Stomach (tissue), 4 donors: ENCODE results near the gene LRRC55.

Experiments used
- EP300 ChIP-seq: sonication (generic); formaldehyde crosslinking; IDR thresholded peaks from one replicate; pipeline ENCODE4 v1.6.1; 2017; ENCODE audit warnings: antibody characterized with exemption
- POLR2A ChIP-seq, 4 donors: fragments of 450-650 bp; IDR thresholded peaks; one replicate each; pipeline ENCODE4 v1.6.1; 2016; ENCODE audit warnings: antibody characterized with exemption in 4 of 4, control low read depth in 2 of 4, mild to moderate bottlenecking in 1 of 4, moderate library complexity in 1 of 4
- POLR2AphosphoS5 ChIP-seq, 3 donors: sonication (generic); formaldehyde crosslinking; IDR thresholded peaks; one replicate each; pipeline ENCODE4 v1.6.1; 2016; ENCODE audit warnings: antibody characterized with exemption in 3 of 3
- TF ChIP-seq, protein P1 (sequence below), 7 experiments: fragments of 450-650 bp in 4 of 7; fragments of 200-600 bp in 3 of 7; sonication (generic) in 3 of 7; IDR thresholded peaks; one replicate each; pipeline ENCODE4 v1.5.1; 2016 to 2019; ENCODE audit warnings: antibody characterized with exemption in 7 of 7, control low read depth in 2 of 7, mild to moderate bottlenecking in 1 of 7

DNA sequence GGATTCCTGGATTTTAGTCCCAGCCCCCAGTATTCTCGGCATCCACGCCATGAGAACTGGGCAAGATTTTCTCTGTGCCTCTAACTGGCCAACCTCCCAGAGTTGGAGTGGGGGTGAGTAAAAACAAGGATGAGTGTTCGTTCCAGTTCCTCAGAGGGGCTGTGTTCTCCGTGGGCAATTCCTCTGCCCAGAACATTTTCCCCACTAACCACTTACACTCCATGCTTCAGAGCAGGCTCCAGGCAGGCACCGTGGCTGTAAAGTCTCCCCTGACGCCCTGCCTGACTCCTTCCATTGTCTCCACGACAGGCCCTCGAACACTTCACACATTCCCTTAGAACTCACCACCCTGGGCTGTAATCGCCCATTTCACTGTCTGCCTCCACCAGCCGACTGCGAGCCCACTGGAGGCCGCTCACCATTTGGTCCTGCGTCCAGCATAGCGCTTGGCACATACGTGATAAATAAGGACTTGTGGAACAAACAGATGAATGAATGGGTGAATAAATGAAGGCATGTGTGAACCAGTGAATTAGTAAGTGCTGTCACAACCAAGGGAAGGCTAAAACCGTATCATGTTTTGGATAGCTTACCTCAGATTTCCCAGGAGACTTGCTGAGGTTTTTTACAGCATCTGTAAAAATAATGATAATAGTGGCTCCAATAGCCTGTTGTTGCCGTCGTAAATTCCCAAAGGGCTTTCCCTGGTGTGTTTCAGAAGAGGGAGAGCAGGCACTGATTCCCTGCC is 49.2 kb downstream of the LRRC55 start:
- TF ChIP-seq POLR2AphosphoS5 (IDR thresholded peaks at IDR 0.05), result no peak
- TF ChIP-seq POLR2A (IDR thresholded peaks at IDR 0.05), result no peak
- TF ChIP-seq, protein P1, sequence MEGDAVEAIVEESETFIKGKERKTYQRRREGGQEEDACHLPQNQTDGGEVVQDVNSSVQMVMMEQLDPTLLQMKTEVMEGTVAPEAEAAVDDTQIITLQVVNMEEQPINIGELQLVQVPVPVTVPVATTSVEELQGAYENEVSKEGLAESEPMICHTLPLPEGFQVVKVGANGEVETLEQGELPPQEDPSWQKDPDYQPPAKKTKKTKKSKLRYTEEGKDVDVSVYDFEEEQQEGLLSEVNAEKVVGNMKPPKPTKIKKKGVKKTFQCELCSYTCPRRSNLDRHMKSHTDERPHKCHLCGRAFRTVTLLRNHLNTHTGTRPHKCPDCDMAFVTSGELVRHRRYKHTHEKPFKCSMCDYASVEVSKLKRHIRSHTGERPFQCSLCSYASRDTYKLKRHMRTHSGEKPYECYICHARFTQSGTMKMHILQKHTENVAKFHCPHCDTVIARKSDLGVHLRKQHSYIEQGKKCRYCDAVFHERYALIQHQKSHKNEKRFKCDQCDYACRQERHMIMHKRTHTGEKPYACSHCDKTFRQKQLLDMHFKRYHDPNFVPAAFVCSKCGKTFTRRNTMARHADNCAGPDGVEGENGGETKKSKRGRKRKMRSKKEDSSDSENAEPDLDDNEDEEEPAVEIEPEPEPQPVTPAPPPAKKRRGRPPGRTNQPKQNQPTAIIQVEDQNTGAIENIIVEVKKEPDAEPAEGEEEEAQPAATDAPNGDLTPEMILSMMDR (IDR thresholded peaks at IDR 0.05), result no peak
- no peak for TF ChIP-seq EP300
